Neural progenitor cell (in vitro differentiated cells): ENCODE measurements around the gene UBE2U. TPM values are rescaled to one million over a fixed set of nuclear protein-coding genes. Genes with fewer than 3 reads are reported as not detected.

Source experiments
- DNase-seq: peaks from one replicate; pipeline ENCODE4 v3.0.0-alpha.2; 2016; ENCODE audit warnings: low spot score
- H2AFZ ChIP-seq: fragments of 200-600 bp; sonication (generic); replicated peaks from 2 replicates; pipeline ENCODE4 v1.6.1; 2016; ENCODE audit warnings: antibody characterized with exemption
- H3F3A ChIP-seq: fragments of 200-600 bp; sonication (generic); 2 replicates; pipeline ENCODE4 v1.6.1; 2016; ENCODE audit warnings: antibody characterized with exemption, low read depth
- H3K27ac ChIP-seq: fragments of 200-600 bp; sonication (generic); 2 replicates; pipeline ENCODE4 v1.5.1; 2016; ENCODE audit warnings: mild to moderate bottlenecking
- H3K27me3 ChIP-seq: fragments of 200-600 bp; sonication (generic); 2 replicates; pipeline ENCODE4 v1.6.1; 2016; ENCODE audit warnings: mild to moderate bottlenecking, moderate library complexity
- H3K36me3 ChIP-seq: fragments of 200-600 bp; sonication (generic); 2 replicates; pipeline ENCODE4 v1.5.1; 2016
- H3K4me1 ChIP-seq: fragments of 200-600 bp; sonication (generic); 2 replicates; pipeline ENCODE4 v1.6.1; 2016; ENCODE audit warnings: mixed run types
- H3K4me2 ChIP-seq: fragments of 200-600 bp; sonication (generic); 2 replicates; pipeline ENCODE4 v1.6.1; 2016
- H3K4me3 ChIP-seq: fragments of 200-600 bp; sonication (generic); 2 replicates; pipeline ENCODE4 v1.5.1; 2016
- H3K79me2 ChIP-seq: fragments of 200-600 bp; sonication (generic); 2 replicates; pipeline ENCODE4 v1.6.1; 2016; ENCODE audit warnings: low read depth
- H3K9ac ChIP-seq: fragments of 200-600 bp; sonication (generic); 2 replicates; pipeline ENCODE4 v1.6.1; 2016
- H3K9me3 ChIP-seq: fragments of 200-600 bp; sonication (generic); 2 replicates; pipeline ENCODE4 v1.5.1; 2016; ENCODE audit warnings: low read depth
- H4K20me1 ChIP-seq: fragments of 200-600 bp; sonication (generic); 2 replicates; pipeline ENCODE4 v1.6.1; 2016; ENCODE audit warnings: low read depth
- H3K27ac Mint-ChIP-seq: 3 replicates; pipeline ENCODE4 v1.8.0; 2021; ENCODE audit warnings: mixed read lengths
- H3K27me3 Mint-ChIP-seq: 2 replicates; pipeline ENCODE4 v1.8.0; 2022; ENCODE audit warnings: low read depth, mild to moderate bottlenecking, inconsistent platforms, moderate library complexity, mixed read lengths; ENCODE audit not compliant: insufficient read depth
- H3K36me3 Mint-ChIP-seq: 3 replicates; pipeline ENCODE4 v1.8.0; 2021; ENCODE audit warnings: mixed read lengths
- H3K4me1 Mint-ChIP-seq: 3 replicates; pipeline ENCODE4 v1.8.0; 2021; ENCODE audit warnings: mixed read lengths
- H3K4me3 Mint-ChIP-seq: 3 replicates; pipeline ENCODE4 v1.8.0; 2021; ENCODE audit warnings: mild to moderate bottlenecking, moderate library complexity, mixed read lengths
- H3K9me3 Mint-ChIP-seq: 3 replicates; pipeline ENCODE4 v1.8.0; 2020; ENCODE audit warnings: mixed read lengths
- EZH2 ChIP-seq: fragments of 200-600 bp; sonication (generic); IDR thresholded peaks from 2 replicates; pipeline ENCODE4 v1.6.1; 2017; ENCODE audit warnings: antibody characterized with exemption, mild to moderate bottlenecking, moderate library complexity
- EZH2phosphoT487 ChIP-seq: fragments of 200-600 bp; sonication (generic); IDR thresholded peaks from 2 replicates; pipeline ENCODE4 v1.6.1; 2017; ENCODE audit warnings: antibody characterized with exemption
- total RNA-seq: library from RNA; depleted of rRNA; stranded (reverse); fragments of >200 nt; gene quantifications from 2 replicates; pipeline ENCODE4 v1.2.3, GENCODE V29; 2015; ENCODE audit warnings: low replicate concordance
- TF ChIP-seq, protein P1 (sequence below): fragments of 200-600 bp; sonication (generic); IDR thresholded peaks from 2 replicates; pipeline ENCODE4 v1.5.1; 2017; ENCODE audit warnings: antibody characterized with exemption, mild to moderate bottlenecking

UBE2U gene
- total RNA-seq, 1 donor from 2014 or later = not detected

- Histone ChIP-seq H3K4me3 (no peak overlapping the region), H3K36me3 (no peaks in the 10 kb centered on the region), H2AFZ (no peak overlapping the region), H3K4me1 (peaks cover 6% of the 10 kb centered on the region), H3K27me3 (no peaks in the 10 kb centered on the region), H3K27ac (no peak overlapping the region), H3F3A (peaks cover 10% of the 10 kb centered on the region), H4K20me1 (no peaks in the 10 kb centered on the region), H3K9me3 (no peaks in the 10 kb centered on the region), H3K9ac (no peak overlapping the region), H3K79me2 (no peaks in the 10 kb centered on the region), H3K4me2 (no peak overlapping the region)
- Mint-ChIP-seq H3K4me1 (peaks cover 11% of the 10 kb centered on the region), H3K27me3 (no peaks in the 10 kb centered on the region), H3K36me3 (no peaks in the 10 kb centered on the region), H3K9me3 (no peaks in the 10 kb centered on the region), H3K4me3 (no peak overlapping the region), H3K27ac (no peak overlapping the region)
- DNase-seq = no peak
- TF ChIP-seq EZH2 = no peak
- no peak for TF ChIP-seq EZH2phosphoT487
- TF ChIP-seq, protein P1, sequence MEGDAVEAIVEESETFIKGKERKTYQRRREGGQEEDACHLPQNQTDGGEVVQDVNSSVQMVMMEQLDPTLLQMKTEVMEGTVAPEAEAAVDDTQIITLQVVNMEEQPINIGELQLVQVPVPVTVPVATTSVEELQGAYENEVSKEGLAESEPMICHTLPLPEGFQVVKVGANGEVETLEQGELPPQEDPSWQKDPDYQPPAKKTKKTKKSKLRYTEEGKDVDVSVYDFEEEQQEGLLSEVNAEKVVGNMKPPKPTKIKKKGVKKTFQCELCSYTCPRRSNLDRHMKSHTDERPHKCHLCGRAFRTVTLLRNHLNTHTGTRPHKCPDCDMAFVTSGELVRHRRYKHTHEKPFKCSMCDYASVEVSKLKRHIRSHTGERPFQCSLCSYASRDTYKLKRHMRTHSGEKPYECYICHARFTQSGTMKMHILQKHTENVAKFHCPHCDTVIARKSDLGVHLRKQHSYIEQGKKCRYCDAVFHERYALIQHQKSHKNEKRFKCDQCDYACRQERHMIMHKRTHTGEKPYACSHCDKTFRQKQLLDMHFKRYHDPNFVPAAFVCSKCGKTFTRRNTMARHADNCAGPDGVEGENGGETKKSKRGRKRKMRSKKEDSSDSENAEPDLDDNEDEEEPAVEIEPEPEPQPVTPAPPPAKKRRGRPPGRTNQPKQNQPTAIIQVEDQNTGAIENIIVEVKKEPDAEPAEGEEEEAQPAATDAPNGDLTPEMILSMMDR = no peak
Measured at GRCh38 chr1:64240206-64240605, 36.8 kb downstream of the UBE2U start.

DNA sequence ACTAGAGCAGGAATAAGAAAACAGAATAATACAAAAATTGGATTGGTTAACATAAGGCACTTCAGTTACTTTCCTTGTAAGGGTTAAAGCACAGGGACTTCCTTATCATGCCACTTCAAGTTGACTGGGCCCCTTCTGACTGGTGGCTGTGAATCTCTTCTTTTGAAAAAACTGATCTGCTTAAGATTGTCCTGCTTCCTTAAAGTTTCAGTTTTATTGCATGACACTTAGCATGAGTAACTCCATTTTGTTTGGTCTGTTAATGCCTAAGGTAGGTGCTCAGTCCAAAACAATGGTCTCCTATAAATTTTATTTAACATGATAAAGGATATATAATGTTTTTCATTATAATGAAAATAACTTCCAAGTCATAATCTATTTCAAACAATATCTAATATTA lies 37.6 kb downstream of the UBE2U start:
- Histone ChIP-seq H3F3A (peaks cover 16% of the 10 kb centered on the region), H3K27ac (no peak overlapping the region), H3K36me3 (no peaks in the 10 kb centered on the region), H3K4me2 (no peak overlapping the region), H3K4me3 (no peak overlapping the region), H3K4me1 (peaks cover 13% of the 10 kb centered on the region), H2AFZ (no peak overlapping the region), H3K27me3 (no peaks in the 10 kb centered on the region), H3K9ac (no peak overlapping the region), H4K20me1 (no peaks in the 10 kb centered on the region), H3K9me3 (no peaks in the 10 kb centered on the region), H3K79me2 (no peaks in the 10 kb centered on the region)
- H3K27ac Mint-ChIP-seq = no peak overlapping the region
- H3K4me1 Mint-ChIP-seq = peaks cover 17% of the 10 kb centered on the region
- H3K36me3 Mint-ChIP-seq = no peaks in the 10 kb centered on the region
- DNase-seq = no peak
- no peaks in the 10 kb centered on the region for H3K27me3 Mint-ChIP-seq
- no peak for TF ChIP-seq EZH2phosphoT487
- TF ChIP-seq EZH2 = no peak
- TF ChIP-seq, protein P1 = no peak
- no peak overlapping the region for H3K4me3 Mint-ChIP-seq
- no peaks in the 10 kb centered on the region for H3K9me3 Mint-ChIP-seq

- Histone ChIP-seq H3K27me3 (no peaks in the 10 kb centered on the region), H3K9me3 (no peaks in the 10 kb centered on the region), H3K4me1 (peaks cover 16% of the 10 kb centered on the region), H3K9ac (no peak overlapping the region), H3K27ac (no peak overlapping the region), H3K79me2 (no peaks in the 10 kb centered on the region), H2AFZ (no peak overlapping the region), H3F3A (peaks cover 20% of the 10 kb centered on the region), H4K20me1 (no peaks in the 10 kb centered on the region), H3K36me3 (no peaks in the 10 kb centered on the region), H3K4me2 (no peak overlapping the region), H3K4me3 (no peak overlapping the region)
- H3K4me1 Mint-ChIP-seq = peaks cover 21% of the 10 kb centered on the region
- no peak overlapping the region for H3K4me3 Mint-ChIP-seq
- no peaks in the 10 kb centered on the region for H3K27me3 Mint-ChIP-seq
- H3K9me3 Mint-ChIP-seq = no peaks in the 10 kb centered on the region
- no peaks in the 10 kb centered on the region for H3K36me3 Mint-ChIP-seq
- TF ChIP-seq, protein P1 = peak; percentile 72
- TF ChIP-seq EZH2phosphoT487 = no peak
- peak; percentile 53 for DNase-seq
- H3K27ac Mint-ChIP-seq = no peak overlapping the region
Measured at GRCh38 chr1:64242895-64243756, 39.7 kb downstream of the UBE2U start.
